ENCODE measurements around the gene ENG.

- TF ChIP-seq CTCF (IDR thresholded peaks at IDR 0.05): no peak
- TF ChIP-seq ZFX (IDR thresholded peaks at IDR 0.05; ENCODE audit: borderline replicate concordance): no peak
Measured at GRCh38 chr9:127852829-127853228, 1.6 kb downstream of the ENG start.
